ENCODE measurements around the gene LRCH4. TPM values are rescaled to one million over a fixed set of nuclear protein-coding genes. Genes with fewer than 3 reads are reported as not detected.
"Not testable (repeated sequence)": the region's sequence is repeated elsewhere in the genome, so short reads cannot be mapped to it uniquely, and the experiment has no call there.

Gene LRCH4
- total RNA-seq, 3 donors from 2014 or later (not counting 1 experiment from before 2014, with no cell fraction given): 282 to 296 (median 289) TPM

DNA sequence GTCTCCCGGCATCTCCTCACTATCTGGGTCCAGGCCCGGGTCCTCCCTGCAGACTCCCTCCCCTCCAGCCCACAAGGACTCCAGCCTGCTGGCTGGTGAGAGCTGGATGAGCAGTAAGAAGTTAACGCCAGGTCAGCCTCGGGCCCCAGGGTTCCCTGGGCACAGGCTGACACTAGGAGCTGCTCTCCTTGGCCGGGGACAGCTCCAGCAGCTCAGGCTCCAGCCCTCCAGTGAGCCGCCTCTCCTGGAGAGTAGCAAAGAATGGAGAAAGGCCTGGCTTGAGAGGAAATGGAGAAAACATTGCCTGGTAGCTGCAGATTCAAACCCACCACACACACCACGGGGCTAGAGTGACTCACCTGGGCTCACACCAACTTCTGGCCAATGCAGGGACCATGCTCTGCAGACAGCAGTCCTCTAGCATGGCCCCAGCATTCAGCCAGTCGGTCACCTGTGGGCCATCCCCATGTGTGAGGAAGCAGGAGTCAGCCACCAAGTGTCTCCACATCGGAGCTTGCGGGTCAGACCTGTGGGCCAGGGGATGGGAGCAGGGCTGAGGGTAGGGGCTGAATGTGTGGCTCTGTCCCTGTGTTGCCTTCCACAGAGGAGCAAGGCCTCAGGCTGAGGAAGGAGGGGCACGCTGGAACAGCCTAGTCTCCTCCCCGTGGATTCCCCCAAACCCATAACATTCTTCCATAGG is 18.7 kb downstream of the LRCH4 start:
- peak overlapping the region; percentile 40 for H3K27ac ChIP-seq (ENCODE audit: low read length)
- DNase-seq: no peak
- TF ChIP-seq, protein P1, sequence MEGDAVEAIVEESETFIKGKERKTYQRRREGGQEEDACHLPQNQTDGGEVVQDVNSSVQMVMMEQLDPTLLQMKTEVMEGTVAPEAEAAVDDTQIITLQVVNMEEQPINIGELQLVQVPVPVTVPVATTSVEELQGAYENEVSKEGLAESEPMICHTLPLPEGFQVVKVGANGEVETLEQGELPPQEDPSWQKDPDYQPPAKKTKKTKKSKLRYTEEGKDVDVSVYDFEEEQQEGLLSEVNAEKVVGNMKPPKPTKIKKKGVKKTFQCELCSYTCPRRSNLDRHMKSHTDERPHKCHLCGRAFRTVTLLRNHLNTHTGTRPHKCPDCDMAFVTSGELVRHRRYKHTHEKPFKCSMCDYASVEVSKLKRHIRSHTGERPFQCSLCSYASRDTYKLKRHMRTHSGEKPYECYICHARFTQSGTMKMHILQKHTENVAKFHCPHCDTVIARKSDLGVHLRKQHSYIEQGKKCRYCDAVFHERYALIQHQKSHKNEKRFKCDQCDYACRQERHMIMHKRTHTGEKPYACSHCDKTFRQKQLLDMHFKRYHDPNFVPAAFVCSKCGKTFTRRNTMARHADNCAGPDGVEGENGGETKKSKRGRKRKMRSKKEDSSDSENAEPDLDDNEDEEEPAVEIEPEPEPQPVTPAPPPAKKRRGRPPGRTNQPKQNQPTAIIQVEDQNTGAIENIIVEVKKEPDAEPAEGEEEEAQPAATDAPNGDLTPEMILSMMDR (IDR thresholded peaks at IDR 0.05): no peak
- peaks cover 48% of the 10 kb centered on the region for H3K4me1 ChIP-seq (ENCODE audit: control insufficient read depth, insufficient read depth, low read length)
- 75% methylated on average over 11 of the region's 12 CpGs for WGBS (ENCODE audit: insufficient coverage)
- ATAC-seq: no peak
- Mint-ChIP-seq H3K9me3 (no peaks in the 10 kb centered on the region), H3K4me3 (no peak overlapping the region), H3K27me3 (ENCODE audit: low read depth in 2 of 2) (no peaks in the 10 kb centered on the region), H3K27ac (peak overlapping the region in 1 of 2 donors; percentile 62), H3K36me3 (no peaks in the 10 kb centered on the region), H3K4me1 (peaks cover 10 to 44% of the 10 kb centered on the region in 2 donors)
- peaks cover 16% of the 10 kb centered on the region for H3K36me3 ChIP-seq (ENCODE audit: control insufficient read depth, insufficient read depth, low read length)
- no peaks in the 10 kb centered on the region for H3K27me3 ChIP-seq (ENCODE audit: control insufficient read depth, insufficient read depth, low read length)
- no peak overlapping the region for H3K4me3 ChIP-seq (ENCODE audit: low read length)
- intact Hi-C loops (cut with micrococcal nuclease): no loop called here
- H3K9me3 ChIP-seq (ENCODE audit: control insufficient read depth, insufficient read depth, low read length): no peaks in the 10 kb centered on the region

DNA sequence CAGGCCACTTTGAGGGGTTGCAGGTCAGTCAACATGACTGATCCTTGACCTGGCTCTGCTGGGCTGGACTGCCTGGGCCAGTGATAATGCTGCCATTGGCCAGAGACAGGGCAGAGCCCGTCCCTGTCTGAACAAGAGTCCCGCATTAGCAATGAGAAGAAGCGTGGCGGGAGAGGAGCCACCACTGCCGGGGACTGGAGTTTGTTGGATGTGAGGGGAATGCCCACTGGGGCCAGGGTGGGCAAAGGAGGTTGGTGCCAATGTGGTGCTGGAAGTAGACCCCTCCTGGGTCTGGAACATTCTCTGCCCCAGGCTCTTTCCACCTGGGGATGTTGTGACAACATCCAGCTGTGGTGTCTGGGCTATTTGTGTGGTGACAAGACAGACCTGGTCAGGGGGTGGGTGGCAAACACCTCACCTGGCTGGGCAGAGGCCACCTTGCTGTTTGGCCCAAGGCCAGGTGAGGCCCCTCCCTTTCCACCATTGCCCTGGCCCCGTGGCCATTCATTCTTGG is 19.9 kb downstream of the LRCH4 start:
- H3K9me3 Mint-ChIP-seq: no peaks in the 10 kb centered on the region
- peaks cover 45% of the 10 kb centered on the region for H3K4me1 ChIP-seq (ENCODE audit: control insufficient read depth, insufficient read depth, low read length)
- H3K9me3 ChIP-seq (ENCODE audit: control insufficient read depth, insufficient read depth, low read length): no peaks in the 10 kb centered on the region
- H3K27me3 Mint-ChIP-seq (ENCODE audit: low read depth in 2 of 2): no peaks in the 10 kb centered on the region
- intact Hi-C loops (cut with micrococcal nuclease): no loop called here
- whole genome bisulfite sequencing (ENCODE audit: insufficient coverage): 93% methylated on average over 6 of the region's 6 CpGs
- ATAC-seq (no peak), DNase-seq (no peak)
- H3K27ac Mint-ChIP-seq: no peak overlapping the region
- TF ChIP-seq, protein P1 (IDR thresholded peaks at IDR 0.05): no peak
- no peaks in the 10 kb centered on the region for H3K36me3 Mint-ChIP-seq
- no peak overlapping the region for H3K4me3 Mint-ChIP-seq
- no peak overlapping the region for H3K27ac ChIP-seq (ENCODE audit: low read length)
- no peak overlapping the region for H3K4me3 ChIP-seq (ENCODE audit: low read length)
- H3K27me3 ChIP-seq (ENCODE audit: control insufficient read depth, insufficient read depth, low read length): no peaks in the 10 kb centered on the region
- peaks cover 18% of the 10 kb centered on the region for H3K36me3 ChIP-seq (ENCODE audit: control insufficient read depth, insufficient read depth, low read length)
- H3K4me1 Mint-ChIP-seq: peaks cover 10 to 40% of the 10 kb centered on the region in 2 donors

DNA sequence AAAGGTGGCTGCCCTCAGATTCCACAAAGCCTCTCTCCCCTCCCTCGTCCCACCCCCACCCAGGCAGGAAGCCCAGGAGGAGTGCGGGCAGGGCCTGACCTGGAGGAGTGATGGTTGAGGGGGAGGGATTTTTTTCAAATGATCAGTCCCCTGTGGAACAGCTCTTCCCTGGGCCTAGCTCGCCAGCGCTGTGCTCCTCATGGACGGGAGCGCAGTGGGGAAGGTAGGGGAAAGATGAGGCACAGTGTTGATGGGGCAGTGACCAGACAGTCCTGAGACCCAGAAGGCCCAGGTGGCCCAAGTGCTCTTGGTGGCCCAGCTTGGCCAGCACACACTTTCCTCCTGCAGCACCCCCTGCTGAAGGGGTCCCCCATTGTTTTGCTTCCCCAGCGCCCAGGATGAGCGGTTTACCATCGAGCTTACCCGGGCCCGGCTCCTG is 20.8 kb downstream of the LRCH4 start:
- H3K4me3 Mint-ChIP-seq: no peak overlapping the region

DNA sequence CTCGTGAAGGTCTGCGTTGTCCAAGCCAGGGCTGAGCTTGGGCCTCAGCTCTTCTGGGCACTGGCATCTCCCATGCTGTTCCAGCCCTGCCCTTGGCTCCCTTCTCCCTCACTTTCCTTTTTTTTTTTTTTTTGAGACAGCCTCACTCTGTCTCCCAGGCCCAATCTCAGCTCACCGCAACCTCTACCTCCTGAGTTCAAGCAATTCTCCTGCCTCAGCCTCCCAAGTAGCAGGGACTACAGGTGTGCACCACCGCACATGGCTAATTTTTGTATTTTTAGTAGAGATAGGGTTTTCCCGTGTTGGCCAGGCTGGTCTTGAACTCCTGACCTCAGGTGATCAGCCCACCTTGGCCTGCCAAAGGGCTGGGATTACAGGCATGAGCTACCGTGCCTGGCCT is 21.5 kb downstream of the LRCH4 start:
- Mint-ChIP-seq H3K4me1 (peaks cover 9 to 31% of the 10 kb centered on the region in 2 donors), H3K27ac (peak overlapping the region in 1 of 2 donors; percentile 56)
- not testable (repeated sequence) for H3K9me3 ChIP-seq (ENCODE audit: control insufficient read depth, insufficient read depth, low read length); ATAC-seq; H3K4me3 ChIP-seq (ENCODE audit: low read length); H3K4me3 Mint-ChIP-seq; H3K27me3 Mint-ChIP-seq (ENCODE audit: low read depth in 2 of 2); H3K36me3 Mint-ChIP-seq; H3K27ac ChIP-seq (ENCODE audit: low read length); DNase-seq; H3K9me3 Mint-ChIP-seq; H3K27me3 ChIP-seq (ENCODE audit: control insufficient read depth, insufficient read depth, low read length)
- intact Hi-C loops (cut with micrococcal nuclease): loop anchor here (1.0 kb wide), 2 partner anchors 127 to 161 kb away; no protein-coding TSS in a partner anchor
- WGBS (ENCODE audit: insufficient coverage): 87% methylated on average over 5 of the region's 6 CpGs
- H3K36me3 ChIP-seq (ENCODE audit: control insufficient read depth, insufficient read depth, low read length): peaks cover 23% of the 10 kb centered on the region
- H3K4me1 ChIP-seq (ENCODE audit: control insufficient read depth, insufficient read depth, low read length): peaks cover 37% of the 10 kb centered on the region

More for the DNA sequence above, 20.8 kb downstream of the LRCH4 start:
- no peaks in the 10 kb centered on the region for H3K27me3 Mint-ChIP-seq (ENCODE audit: low read depth in 2 of 2)
- Histone ChIP-seq H3K27ac (ENCODE audit: low read length) (no peak overlapping the region), H3K27me3 (ENCODE audit: control insufficient read depth, insufficient read depth, low read length) (no peaks in the 10 kb centered on the region), H3K4me1 (ENCODE audit: control insufficient read depth, insufficient read depth, low read length) (peaks cover 36% of the 10 kb centered on the region), H3K4me3 (ENCODE audit: low read length) (no peak overlapping the region), H3K36me3 (ENCODE audit: control insufficient read depth, insufficient read depth, low read length) (peaks cover 22% of the 10 kb centered on the region), H3K9me3 (ENCODE audit: control insufficient read depth, insufficient read depth, low read length) (no peaks in the 10 kb centered on the region)
- WGBS (ENCODE audit: insufficient coverage): 98% methylated on average over 5 of the region's 11 CpGs
- no peak for DNase-seq
- no peaks in the 10 kb centered on the region for H3K9me3 Mint-ChIP-seq
- TF ChIP-seq, protein P1 (IDR thresholded peaks at IDR 0.05): no peak
- no peak for ATAC-seq
- peaks cover 10 to 36% of the 10 kb centered on the region in 2 donors for H3K4me1 Mint-ChIP-seq
- no peak overlapping the region for H3K27ac Mint-ChIP-seq
- H3K36me3 Mint-ChIP-seq: no peaks in the 10 kb centered on the region
- intact Hi-C loops (cut with micrococcal nuclease): no loop called here
